ENCODE results near the gene ZCCHC17.

ZCCHC17 gene

DNA sequence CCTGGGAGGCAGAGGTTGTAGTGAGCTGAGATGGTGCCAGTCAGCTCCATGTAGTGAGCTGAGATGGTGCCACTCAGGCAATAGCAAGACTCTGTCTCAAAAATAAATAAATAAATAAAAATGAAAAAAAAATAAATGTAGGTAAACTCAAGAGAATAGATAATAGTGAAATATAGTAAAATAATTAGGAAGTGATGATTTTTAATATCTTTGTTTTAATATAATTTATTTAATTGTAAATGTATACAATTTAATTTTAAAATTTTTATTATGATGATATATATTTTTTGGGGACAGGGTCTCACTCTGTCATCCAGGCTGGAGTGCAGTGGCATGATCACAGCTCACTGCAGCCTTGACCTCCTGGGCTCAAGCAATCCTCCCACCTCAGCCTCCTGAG lies 96.6 kb downstream of the ZCCHC17 start:
- H2AFZ ChIP-seq (ENCODE audit: low read length, unreplicated experiment) = no peak overlapping the region
- H3K79me2 ChIP-seq (ENCODE audit: control insufficient read depth, insufficient read depth, low read length, unreplicated experiment) = no peaks in the 10 kb centered on the region
- no peaks in the 10 kb centered on the region for H3K36me3 ChIP-seq (ENCODE audit: insufficient read depth, low read length)
- no peak overlapping the region for H3K27ac ChIP-seq (ENCODE audit: low read depth, low read length)
- peaks cover 24% of the 10 kb centered on the region for H3K4me1 ChIP-seq (ENCODE audit: control insufficient read depth, insufficient read depth, low read length, unreplicated experiment)
- H3K27me3 ChIP-seq (ENCODE audit: insufficient read depth, low read length) = no peaks in the 10 kb centered on the region
- H3K4me3 ChIP-seq (ENCODE audit: low read depth, low read length) = no peak overlapping the region

DNA sequence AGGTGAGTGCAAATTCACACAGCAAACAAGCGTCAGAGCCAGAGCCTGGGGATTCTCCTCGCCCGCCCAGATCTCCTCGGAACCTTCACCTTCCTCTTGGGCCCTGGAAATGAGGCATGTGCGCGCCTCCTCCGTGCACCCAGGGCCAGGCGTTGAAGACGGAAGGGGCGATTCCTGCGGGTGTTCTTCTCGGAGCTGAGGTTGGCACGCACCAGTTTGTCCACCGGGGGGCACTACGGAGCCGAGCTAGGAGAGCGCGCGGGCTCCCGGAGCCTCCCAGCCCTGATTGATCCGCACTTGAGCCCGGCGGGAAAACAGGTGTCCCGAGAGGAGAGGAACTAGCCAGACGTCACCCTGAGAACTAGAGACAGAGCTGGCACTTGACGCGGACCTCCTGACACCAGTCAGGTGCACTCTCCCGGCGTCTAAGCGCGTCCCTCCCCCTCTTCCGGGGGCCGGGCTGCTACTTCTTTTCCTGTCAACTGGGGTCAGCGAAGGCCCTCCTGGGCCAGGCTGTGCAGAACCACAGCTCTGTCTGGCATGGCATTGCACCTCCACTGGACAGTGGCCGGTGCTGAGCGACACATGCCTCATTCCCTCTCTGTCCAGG lies 97.9 kb downstream of the ZCCHC17 start:
- H3K36me3 ChIP-seq (ENCODE audit: insufficient read depth, low read length) = no peaks in the 10 kb centered on the region
- H3K27me3 ChIP-seq (ENCODE audit: insufficient read depth, low read length) = no peaks in the 10 kb centered on the region
- peak overlapping the region; percentile 78 for H2AFZ ChIP-seq (ENCODE audit: low read length, unreplicated experiment)
- H3K4me3 ChIP-seq (ENCODE audit: low read depth, low read length) = peak overlapping the region; percentile 45
- no peaks in the 10 kb centered on the region for H3K79me2 ChIP-seq (ENCODE audit: control insufficient read depth, insufficient read depth, low read length, unreplicated experiment)
- H3K27ac ChIP-seq (ENCODE audit: low read depth, low read length) = no peak overlapping the region
- peaks cover 29% of the 10 kb centered on the region for H3K4me1 ChIP-seq (ENCODE audit: control insufficient read depth, insufficient read depth, low read length, unreplicated experiment)

- Histone ChIP-seq H3K36me3 (ENCODE audit: insufficient read depth, low read length) (no peaks in the 10 kb centered on the region), H2AFZ (ENCODE audit: low read length, unreplicated experiment) (no peak overlapping the region), H3K27ac (ENCODE audit: low read depth, low read length) (peak overlapping the region; percentile 70), H3K27me3 (ENCODE audit: insufficient read depth, low read length) (no peaks in the 10 kb centered on the region), H3K4me3 (ENCODE audit: low read depth, low read length) (no peak overlapping the region), H3K79me2 (ENCODE audit: control insufficient read depth, insufficient read depth, low read length, unreplicated experiment) (no peaks in the 10 kb centered on the region), H3K4me1 (ENCODE audit: control insufficient read depth, insufficient read depth, low read length, unreplicated experiment) (peaks cover 39% of the 10 kb centered on the region)
Measured at GRCh38 chr1:31396633-31397351, 100.0 kb downstream of the ZCCHC17 start.

- Histone ChIP-seq H3K4me1 (ENCODE audit: control insufficient read depth, insufficient read depth, low read length, unreplicated experiment) (peaks cover 39% of the 10 kb centered on the region), H3K36me3 (ENCODE audit: insufficient read depth, low read length) (no peaks in the 10 kb centered on the region), H3K4me3 (ENCODE audit: low read depth, low read length) (no peak overlapping the region), H3K27me3 (ENCODE audit: insufficient read depth, low read length) (no peaks in the 10 kb centered on the region), H2AFZ (ENCODE audit: low read length, unreplicated experiment) (no peak overlapping the region), H3K27ac (ENCODE audit: low read depth, low read length) (peak overlapping the region; percentile 70), H3K79me2 (ENCODE audit: control insufficient read depth, insufficient read depth, low read length, unreplicated experiment) (no peaks in the 10 kb centered on the region)
Measured at GRCh38 chr1:31397360-31398095, 100.7 kb downstream of the ZCCHC17 start.

DNA sequence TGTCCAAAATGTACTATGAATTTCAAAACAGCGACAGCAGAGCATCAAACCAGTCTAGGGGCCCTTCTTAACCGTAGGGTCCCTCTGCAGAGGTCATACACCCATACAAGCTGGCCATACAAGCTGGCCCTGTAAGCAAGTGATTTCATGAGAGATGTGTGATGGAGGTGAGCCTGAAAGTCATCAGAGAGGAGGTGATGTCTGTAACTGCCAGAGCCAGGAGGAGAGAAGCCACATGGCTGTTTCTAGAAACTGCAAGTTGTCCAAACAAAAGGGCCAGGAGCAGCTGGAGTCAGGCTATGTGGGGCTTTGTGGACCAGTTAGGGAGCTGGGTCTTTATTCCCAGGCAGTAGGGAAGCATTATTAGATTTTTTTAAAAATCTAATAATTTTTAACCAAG lies 101.4 kb downstream of the ZCCHC17 start:
- Histone ChIP-seq H3K4me1 (ENCODE audit: control insufficient read depth, insufficient read depth, low read length, unreplicated experiment) (peaks cover 39% of the 10 kb centered on the region), H3K4me3 (ENCODE audit: low read depth, low read length) (no peak overlapping the region), H3K36me3 (ENCODE audit: insufficient read depth, low read length) (no peaks in the 10 kb centered on the region), H2AFZ (ENCODE audit: low read length, unreplicated experiment) (no peak overlapping the region), H3K27ac (ENCODE audit: low read depth, low read length) (peak overlapping the region; percentile 70), H3K27me3 (ENCODE audit: insufficient read depth, low read length) (no peaks in the 10 kb centered on the region), H3K79me2 (ENCODE audit: control insufficient read depth, insufficient read depth, low read length, unreplicated experiment) (no peaks in the 10 kb centered on the region)

DNA sequence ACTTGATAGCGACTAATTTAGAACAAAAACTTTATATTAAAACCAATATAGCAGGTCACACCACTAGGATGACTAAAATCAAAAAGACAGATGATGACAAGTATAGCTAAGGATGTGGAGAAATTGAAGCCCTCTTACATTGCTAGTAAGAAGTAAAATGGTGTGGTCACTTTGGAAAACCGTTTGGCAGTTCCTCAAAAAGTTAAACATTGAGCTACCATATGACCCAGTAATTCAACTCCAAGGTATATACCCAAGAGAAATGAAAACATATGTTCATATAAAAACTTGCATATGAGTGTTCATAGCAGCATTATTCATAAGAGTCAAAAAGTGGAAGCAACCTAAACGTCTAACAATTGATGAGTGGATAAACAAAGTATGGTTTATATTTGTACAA lies 103.1 kb downstream of the ZCCHC17 start:
- H2AFZ ChIP-seq (ENCODE audit: low read length, unreplicated experiment) = no peak overlapping the region
- H3K27ac ChIP-seq (ENCODE audit: low read depth, low read length) = peak overlapping the region; percentile 1; the same call in 1 of the 2 replicates
- H3K79me2 ChIP-seq (ENCODE audit: control insufficient read depth, insufficient read depth, low read length, unreplicated experiment) = no peaks in the 10 kb centered on the region
- no peaks in the 10 kb centered on the region for H3K36me3 ChIP-seq (ENCODE audit: insufficient read depth, low read length)
- no peaks in the 10 kb centered on the region for H3K27me3 ChIP-seq (ENCODE audit: insufficient read depth, low read length)
- H3K4me1 ChIP-seq (ENCODE audit: control insufficient read depth, insufficient read depth, low read length, unreplicated experiment) = peaks cover 39% of the 10 kb centered on the region
- H3K4me3 ChIP-seq (ENCODE audit: low read depth, low read length) = no peak overlapping the region

- Histone ChIP-seq H3K4me3 (ENCODE audit: low read depth, low read length) (no peak overlapping the region), H3K27ac (ENCODE audit: low read depth, low read length) (peak overlapping the region; percentile 1; the same call in 1 of the 2 replicates), H3K79me2 (ENCODE audit: control insufficient read depth, insufficient read depth, low read length, unreplicated experiment) (no peaks in the 10 kb centered on the region), H3K27me3 (ENCODE audit: insufficient read depth, low read length) (no peaks in the 10 kb centered on the region), H3K36me3 (ENCODE audit: insufficient read depth, low read length) (no peaks in the 10 kb centered on the region), H2AFZ (ENCODE audit: low read length, unreplicated experiment) (no peak overlapping the region), H3K4me1 (ENCODE audit: control insufficient read depth, insufficient read depth, low read length, unreplicated experiment) (peaks cover 39% of the 10 kb centered on the region)
Measured at GRCh38 chr1:31400393-31400792, 103.6 kb downstream of the ZCCHC17 start.

GRCh38 chr1:31401241-31401640 lies 104.4 kb downstream of the ZCCHC17 start:
- no peak overlapping the region for H3K4me3 ChIP-seq (ENCODE audit: low read depth, low read length)
- no peaks in the 10 kb centered on the region for H3K27me3 ChIP-seq (ENCODE audit: insufficient read depth, low read length)
- no peak overlapping the region for H2AFZ ChIP-seq (ENCODE audit: low read length, unreplicated experiment)
- H3K27ac ChIP-seq (ENCODE audit: low read depth, low read length) = no peak overlapping the region
- H3K79me2 ChIP-seq (ENCODE audit: control insufficient read depth, insufficient read depth, low read length, unreplicated experiment) = no peaks in the 10 kb centered on the region
- no peaks in the 10 kb centered on the region for H3K36me3 ChIP-seq (ENCODE audit: insufficient read depth, low read length)
- peaks cover 36% of the 10 kb centered on the region for H3K4me1 ChIP-seq (ENCODE audit: control insufficient read depth, insufficient read depth, low read length, unreplicated experiment)

GRCh38 chr1:31405578-31406245 lies 108.9 kb downstream of the ZCCHC17 start:
- Histone ChIP-seq H3K4me3 (ENCODE audit: low read depth, low read length) (no peak overlapping the region), H3K27ac (ENCODE audit: low read depth, low read length) (no peak overlapping the region), H2AFZ (ENCODE audit: low read length, unreplicated experiment) (no peak overlapping the region), H3K27me3 (ENCODE audit: insufficient read depth, low read length) (no peaks in the 10 kb centered on the region), H3K36me3 (ENCODE audit: insufficient read depth, low read length) (no peaks in the 10 kb centered on the region), H3K79me2 (ENCODE audit: control insufficient read depth, insufficient read depth, low read length, unreplicated experiment) (no peaks in the 10 kb centered on the region), H3K4me1 (ENCODE audit: control insufficient read depth, insufficient read depth, low read length, unreplicated experiment) (peaks cover 15% of the 10 kb centered on the region)

DNA sequence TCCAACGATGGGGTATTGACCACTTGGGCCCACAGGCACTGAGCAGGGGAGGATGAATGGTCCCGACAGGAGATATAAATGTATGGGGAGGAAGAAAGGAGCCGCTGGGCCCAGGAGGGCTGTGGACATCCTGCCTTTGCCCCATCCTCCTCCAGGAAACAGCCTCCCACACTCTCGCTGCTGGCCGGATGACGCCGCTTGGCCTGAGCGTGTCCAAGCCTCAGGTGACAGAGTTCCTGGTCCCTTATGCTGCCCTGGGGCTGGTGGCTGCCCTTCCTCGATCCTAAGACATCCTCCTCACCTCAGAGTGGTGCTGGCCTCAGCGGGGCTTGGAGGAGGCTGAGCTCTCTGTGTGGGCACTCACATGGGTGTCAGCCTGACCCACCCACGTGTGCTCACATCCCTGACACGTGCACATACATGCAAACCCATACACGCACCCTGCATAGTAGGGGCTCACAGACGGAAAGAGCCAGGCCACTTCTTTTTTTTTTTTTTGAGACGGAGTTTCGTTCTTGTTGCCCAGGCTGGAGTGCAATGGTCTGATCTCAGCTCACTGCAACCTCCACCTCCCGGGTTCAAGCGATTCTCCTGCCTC lies 110.3 kb downstream of the ZCCHC17 start:
- Histone ChIP-seq H2AFZ (ENCODE audit: low read length, unreplicated experiment) (no peak overlapping the region), H3K36me3 (ENCODE audit: insufficient read depth, low read length) (no peaks in the 10 kb centered on the region), H3K27me3 (ENCODE audit: insufficient read depth, low read length) (no peaks in the 10 kb centered on the region), H3K79me2 (ENCODE audit: control insufficient read depth, insufficient read depth, low read length, unreplicated experiment) (no peaks in the 10 kb centered on the region), H3K4me1 (ENCODE audit: control insufficient read depth, insufficient read depth, low read length, unreplicated experiment) (peaks cover 26% of the 10 kb centered on the region), H3K27ac (ENCODE audit: low read depth, low read length) (no peak overlapping the region), H3K4me3 (ENCODE audit: low read depth, low read length) (no peak overlapping the region)

All from ACC112 (cell line).